NB4 (cell line): ENCODE results near the gene CXCR1.
"Not testable (repeated sequence)": the region's sequence is repeated elsewhere in the genome, so short reads cannot be mapped to it uniquely, and the experiment has no call there.

ENCODE experiments used
- DNase-seq: peaks from one replicate; pipeline ENCODE4 v3.0.0; 2010; ENCODE audit warnings: low read depth
- H3K4me3 ChIP-seq: one replicate; pipeline ENCODE4 v1.5.1; 2011; ENCODE audit warnings: mild to moderate bottlenecking, low read depth, low read length, moderate library complexity
- MAX ChIP-seq: IDR thresholded peaks from 2 replicates; pipeline ENCODE4 v1.6.1; 2011; ENCODE audit warnings: low read depth, low read length
- MYC ChIP-seq: IDR thresholded peaks from 2 replicates; pipeline ENCODE4 v1.6.1; 2011; ENCODE audit warnings: low read depth, low read length
- POLR2A ChIP-seq: IDR thresholded peaks from 2 replicates; pipeline ENCODE4 v1.6.1; 2011; ENCODE audit warnings: mild to moderate bottlenecking; ENCODE audit not compliant: insufficient read length; ENCODE audit errors: extremely low read depth
- TF ChIP-seq, protein P1 (sequence below): IDR thresholded peaks from one replicate; pipeline ENCODE4 v1.5.1; 2012; ENCODE audit warnings: low read depth, low read length

CXCR1 gene

DNA sequence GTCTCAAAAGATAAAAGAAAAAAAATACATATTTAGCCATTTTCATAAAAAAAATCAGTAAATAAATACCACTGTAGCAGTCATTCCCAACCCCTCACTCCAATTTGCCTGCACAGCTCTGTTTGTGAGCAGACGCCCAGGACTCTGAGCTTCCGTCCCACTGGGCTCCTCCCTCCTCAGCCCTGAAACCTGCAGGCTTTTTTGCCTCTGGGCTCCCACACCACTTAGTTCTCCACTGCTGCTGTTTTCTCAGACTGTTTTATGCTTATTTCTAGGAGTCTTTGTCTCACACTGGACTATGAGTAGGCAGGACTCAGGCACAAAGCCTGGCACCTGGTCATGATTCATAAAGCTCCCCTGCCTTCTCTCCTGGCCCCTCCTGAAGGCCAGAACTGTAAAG lies 6.1 kb upstream of the CXCR1 start:
- no peak for DNase-seq
- TF ChIP-seq MYC, result no peak
- no peak for TF ChIP-seq MAX
- TF ChIP-seq POLR2A, result no peak
- TF ChIP-seq, protein P1, sequence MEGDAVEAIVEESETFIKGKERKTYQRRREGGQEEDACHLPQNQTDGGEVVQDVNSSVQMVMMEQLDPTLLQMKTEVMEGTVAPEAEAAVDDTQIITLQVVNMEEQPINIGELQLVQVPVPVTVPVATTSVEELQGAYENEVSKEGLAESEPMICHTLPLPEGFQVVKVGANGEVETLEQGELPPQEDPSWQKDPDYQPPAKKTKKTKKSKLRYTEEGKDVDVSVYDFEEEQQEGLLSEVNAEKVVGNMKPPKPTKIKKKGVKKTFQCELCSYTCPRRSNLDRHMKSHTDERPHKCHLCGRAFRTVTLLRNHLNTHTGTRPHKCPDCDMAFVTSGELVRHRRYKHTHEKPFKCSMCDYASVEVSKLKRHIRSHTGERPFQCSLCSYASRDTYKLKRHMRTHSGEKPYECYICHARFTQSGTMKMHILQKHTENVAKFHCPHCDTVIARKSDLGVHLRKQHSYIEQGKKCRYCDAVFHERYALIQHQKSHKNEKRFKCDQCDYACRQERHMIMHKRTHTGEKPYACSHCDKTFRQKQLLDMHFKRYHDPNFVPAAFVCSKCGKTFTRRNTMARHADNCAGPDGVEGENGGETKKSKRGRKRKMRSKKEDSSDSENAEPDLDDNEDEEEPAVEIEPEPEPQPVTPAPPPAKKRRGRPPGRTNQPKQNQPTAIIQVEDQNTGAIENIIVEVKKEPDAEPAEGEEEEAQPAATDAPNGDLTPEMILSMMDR, result no peak

GRCh38 chr2:218171744-218172143 lies 5.0 kb upstream of the CXCR1 start:
- not testable (repeated sequence) for DNase-seq, H3K4me3 ChIP-seq

More for the DNA sequence above, 6.1 kb upstream of the CXCR1 start:
- H3K4me3 ChIP-seq, result no peak overlapping the region

DNA sequence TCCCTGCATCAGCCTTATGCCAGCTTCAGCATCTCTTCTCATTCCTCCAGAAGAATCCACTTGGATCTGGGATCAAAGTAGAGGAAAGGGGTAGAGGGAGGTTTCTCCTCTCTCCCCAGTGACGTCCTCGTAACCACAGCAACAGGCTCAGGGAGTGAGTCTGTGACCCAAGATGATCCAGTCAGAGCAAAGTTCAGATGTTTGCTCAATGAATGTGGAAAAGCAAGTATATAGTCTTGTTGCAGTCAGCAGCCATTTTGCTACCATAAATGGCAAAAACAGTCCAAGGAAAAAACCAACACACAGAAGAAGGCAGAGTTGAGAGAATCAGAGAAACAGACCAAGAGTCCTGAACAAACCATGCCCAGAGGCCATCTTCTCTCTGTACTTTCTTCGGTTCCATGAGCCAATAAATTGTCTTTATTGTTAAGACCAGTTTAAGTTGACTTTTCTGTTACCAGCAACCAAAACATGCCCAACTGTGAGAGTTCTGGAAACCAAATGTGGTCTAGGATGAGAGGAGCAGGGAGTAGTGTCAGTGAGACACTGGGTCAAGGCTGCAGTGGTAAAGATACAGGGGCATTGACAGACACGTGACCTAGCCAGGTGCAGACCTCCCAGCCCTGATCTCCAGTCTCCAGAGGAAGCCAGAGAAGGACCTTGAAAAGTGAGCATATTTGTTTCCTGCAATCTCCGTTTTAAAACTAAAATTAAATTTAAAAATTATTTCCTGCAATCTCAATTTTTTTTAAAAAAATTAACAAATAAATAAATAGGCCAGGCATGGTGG lies 3.2 kb upstream of the CXCR1 start:
- no peak for TF ChIP-seq MAX
- TF ChIP-seq POLR2A, result no peak
- TF ChIP-seq, protein P1, result no peak
- no peak for TF ChIP-seq MYC
- no peak overlapping the region for H3K4me3 ChIP-seq
- DNase-seq, result no peak

GRCh38 chr2:218168635-218169462 lies 2.1 kb upstream of the CXCR1 start:
- no peak for TF ChIP-seq MYC
- TF ChIP-seq, protein P1, result peak; percentile 94
- no peak for TF ChIP-seq POLR2A
- DNase-seq, result peak; percentile 76

GRCh38 chr2:218168016-218168415 lies 1.3 kb upstream of the CXCR1 start:
- H3K4me3 ChIP-seq, result no peak overlapping the region
- DNase-seq, result no peak
- TF ChIP-seq POLR2A (no peak), MAX (no peak), MYC (no peak)
- TF ChIP-seq, protein P1, result no peak

More at GRCh38 chr2:218168635-218169462, 2.1 kb upstream of the CXCR1 start:
- H3K4me3 ChIP-seq, result no peak overlapping the region

DNA sequence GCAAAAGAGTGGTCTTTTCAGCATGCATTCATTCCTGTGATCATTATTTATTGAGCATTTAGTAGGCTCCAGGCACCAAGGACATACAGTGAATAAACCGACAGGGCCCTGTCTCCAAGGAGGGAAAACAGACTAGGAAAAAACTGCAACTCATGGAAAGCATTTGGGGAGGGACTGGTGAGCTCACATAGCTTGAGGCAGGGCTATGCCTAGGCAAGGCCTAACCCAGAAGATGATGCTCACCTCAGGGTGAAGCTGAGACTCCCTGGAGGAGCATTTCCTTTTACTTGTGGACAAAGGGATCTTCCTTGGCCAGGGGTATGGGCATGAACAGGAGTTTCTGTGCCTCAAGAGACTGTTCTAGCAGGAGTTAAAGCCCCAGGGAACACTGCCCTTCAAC lies 3.9 kb downstream of the CXCR1 start:
- DNase-seq, result no peak
- no peak overlapping the region for H3K4me3 ChIP-seq
- TF ChIP-seq, protein P1, result no peak
- TF ChIP-seq POLR2A, result no peak
- TF ChIP-seq MYC, result no peak
- TF ChIP-seq MAX, result no peak
